ENCODE measurements around the gene LYPD6. TPM values are rescaled to one million over a fixed set of nuclear protein-coding genes. Genes with fewer than 3 reads are reported as not detected.
A peak's percentile ranks its signal among the peaks of the same experiment; 100 is the strongest.

The LYPD6 gene
- total RNA-seq, 1 experiment from 2014 or later = 0.54 TPM

DNA sequence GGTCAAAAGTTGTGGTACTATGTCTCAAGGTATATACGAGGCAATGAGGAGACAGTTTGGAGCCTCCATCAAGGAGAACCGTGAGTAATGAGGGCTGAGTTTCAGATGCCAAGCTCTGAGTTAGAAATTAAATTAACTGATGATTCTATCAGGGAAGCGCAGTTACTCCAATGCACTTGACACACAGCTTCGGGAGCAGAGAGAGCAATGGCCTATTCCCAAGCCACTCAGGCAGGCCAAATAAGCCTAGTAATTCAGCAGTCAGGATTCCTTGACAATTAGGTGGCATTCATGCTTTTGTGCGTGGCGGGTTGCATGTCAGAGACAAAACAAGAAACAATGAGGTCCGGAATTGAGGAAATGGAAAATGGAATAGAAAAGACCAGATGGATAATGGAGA lies 134.0 kb downstream of the LYPD6 start:
- Histone ChIP-seq H3K4me3 (ENCODE audit: low read depth, low read length, poor library complexity, severe bottlenecking) (no peak overlapping the region), H3K36me3 (ENCODE audit: insufficient read depth, low read length, poor library complexity, severe bottlenecking) (no peaks in the 10 kb centered on the region), H3K27ac (ENCODE audit: low read depth, low read length, poor library complexity, severe bottlenecking) (no peak overlapping the region), H3K9me3 (ENCODE audit: low read depth, low read length, poor library complexity, severe bottlenecking) (peaks cover 9% of the 10 kb centered on the region), H3K4me1 (ENCODE audit: insufficient read depth, low read length, poor library complexity, severe bottlenecking) (peaks cover 7% of the 10 kb centered on the region), H3K27me3 (replicated peaks; ENCODE audit: insufficient read depth, low read depth, low read length, poor library complexity) (no peaks in the 10 kb centered on the region)
- TF ChIP-seq, protein P1, sequence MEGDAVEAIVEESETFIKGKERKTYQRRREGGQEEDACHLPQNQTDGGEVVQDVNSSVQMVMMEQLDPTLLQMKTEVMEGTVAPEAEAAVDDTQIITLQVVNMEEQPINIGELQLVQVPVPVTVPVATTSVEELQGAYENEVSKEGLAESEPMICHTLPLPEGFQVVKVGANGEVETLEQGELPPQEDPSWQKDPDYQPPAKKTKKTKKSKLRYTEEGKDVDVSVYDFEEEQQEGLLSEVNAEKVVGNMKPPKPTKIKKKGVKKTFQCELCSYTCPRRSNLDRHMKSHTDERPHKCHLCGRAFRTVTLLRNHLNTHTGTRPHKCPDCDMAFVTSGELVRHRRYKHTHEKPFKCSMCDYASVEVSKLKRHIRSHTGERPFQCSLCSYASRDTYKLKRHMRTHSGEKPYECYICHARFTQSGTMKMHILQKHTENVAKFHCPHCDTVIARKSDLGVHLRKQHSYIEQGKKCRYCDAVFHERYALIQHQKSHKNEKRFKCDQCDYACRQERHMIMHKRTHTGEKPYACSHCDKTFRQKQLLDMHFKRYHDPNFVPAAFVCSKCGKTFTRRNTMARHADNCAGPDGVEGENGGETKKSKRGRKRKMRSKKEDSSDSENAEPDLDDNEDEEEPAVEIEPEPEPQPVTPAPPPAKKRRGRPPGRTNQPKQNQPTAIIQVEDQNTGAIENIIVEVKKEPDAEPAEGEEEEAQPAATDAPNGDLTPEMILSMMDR (conservative IDR thresholded peaks at IDR 0.05; ENCODE audit: low read depth, low read length) = no peak
- TF ChIP-seq EZH2 (IDR thresholded peaks at IDR 0.05; ENCODE audit: borderline replicate concordance, low read depth, low read length, poor library complexity, severe bottlenecking) = no peak
- BruUV-seq (replicated peaks) = no TSS peak
- intact Hi-C loops (cut with micrococcal nuclease; ENCODE audit: unreplicated experiment) = no loop called here
- CTCF ChIA-PET = no interaction called here
- POLR2A ChIA-PET (ENCODE audit: low non-redundant PET) = no interaction called here
- no peak for DNase-seq (ENCODE audit: low spot score)

DNA sequence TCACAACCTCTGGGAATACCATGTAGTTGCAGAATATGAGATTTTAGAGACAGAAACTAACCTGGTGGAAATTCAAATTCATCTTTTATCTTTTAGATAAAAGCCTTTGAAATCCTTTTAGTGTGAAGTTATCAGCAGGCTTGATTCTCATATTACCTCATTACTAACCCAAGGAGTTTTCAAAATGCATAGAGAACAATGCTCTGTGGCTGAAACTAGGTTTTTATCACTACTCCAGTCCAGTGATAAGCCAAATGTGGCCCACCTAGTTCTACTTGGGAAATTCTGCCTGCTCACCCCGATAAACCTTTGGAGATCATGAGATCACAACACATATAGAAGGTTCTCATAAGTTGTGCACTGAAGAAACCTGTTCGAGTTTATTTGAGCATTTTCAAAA lies 135.5 kb downstream of the LYPD6 start:
- BruUV-seq (replicated peaks) = no TSS peak
- TF ChIP-seq EZH2 (IDR thresholded peaks at IDR 0.05; ENCODE audit: borderline replicate concordance, low read depth, low read length, poor library complexity, severe bottlenecking) = no peak
- TF ChIP-seq, protein P1 (conservative IDR thresholded peaks at IDR 0.05; ENCODE audit: low read depth, low read length) = no peak
- intact Hi-C loops (cut with micrococcal nuclease; ENCODE audit: unreplicated experiment) = no loop called here
- Histone ChIP-seq H3K9me3 (ENCODE audit: low read depth, low read length, poor library complexity, severe bottlenecking) (peaks cover 9% of the 10 kb centered on the region), H3K4me1 (ENCODE audit: insufficient read depth, low read length, poor library complexity, severe bottlenecking) (peaks cover 7% of the 10 kb centered on the region), H3K4me3 (ENCODE audit: low read depth, low read length, poor library complexity, severe bottlenecking) (no peak overlapping the region), H3K27me3 (replicated peaks; ENCODE audit: insufficient read depth, low read depth, low read length, poor library complexity) (no peaks in the 10 kb centered on the region), H3K36me3 (ENCODE audit: insufficient read depth, low read length, poor library complexity, severe bottlenecking) (no peaks in the 10 kb centered on the region), H3K27ac (ENCODE audit: low read depth, low read length, poor library complexity, severe bottlenecking) (no peak overlapping the region)
- ChIA-PET POLR2A (ENCODE audit: low non-redundant PET) (no interaction called here), CTCF (no interaction called here)
- DNase-seq (ENCODE audit: low spot score) = no peak

DNA sequence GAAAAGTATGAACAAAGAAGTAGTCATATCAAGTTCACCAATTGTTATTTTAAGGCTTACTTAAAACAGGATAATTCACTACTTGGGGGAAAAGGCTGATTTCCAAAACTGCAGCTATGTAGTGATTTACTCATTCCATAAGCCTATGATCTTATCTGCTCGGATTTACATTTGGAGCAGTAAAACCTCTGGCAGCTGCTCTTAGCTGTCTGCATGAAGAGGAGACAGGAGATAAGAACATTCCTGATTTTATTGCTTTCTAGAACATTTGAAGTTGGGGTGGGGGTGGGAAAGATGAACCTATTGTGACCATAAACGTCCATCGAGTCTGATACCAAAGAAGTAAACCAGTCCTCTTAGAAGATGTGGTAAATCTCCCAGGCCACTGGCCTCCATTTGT lies 136.2 kb downstream of the LYPD6 start:
- H3K27ac ChIP-seq (ENCODE audit: low read depth, low read length, poor library complexity, severe bottlenecking) = no peak overlapping the region
- H3K27me3 ChIP-seq (replicated peaks; ENCODE audit: insufficient read depth, low read depth, low read length, poor library complexity) = no peaks in the 10 kb centered on the region

More for the DNA sequence above, 136.2 kb downstream of the LYPD6 start:
- TF ChIP-seq EZH2 (IDR thresholded peaks at IDR 0.05; ENCODE audit: borderline replicate concordance, low read depth, low read length, poor library complexity, severe bottlenecking) = no peak
- TF ChIP-seq, protein P1 (conservative IDR thresholded peaks at IDR 0.05; ENCODE audit: low read depth, low read length) = no peak
- H3K9me3 ChIP-seq (ENCODE audit: low read depth, low read length, poor library complexity, severe bottlenecking) = peaks cover 4% of the 10 kb centered on the region
- POLR2A ChIA-PET (ENCODE audit: low non-redundant PET) = interaction anchor here (0.6 kb wide), 2 partner anchors 20 to 47 kb away, joined by 3 read pairs; no protein-coding TSS in a partner anchor
- H3K4me1 ChIP-seq (ENCODE audit: insufficient read depth, low read length, poor library complexity, severe bottlenecking) = peaks cover 7% of the 10 kb centered on the region
- BruUV-seq (replicated peaks) = no TSS peak
- intact Hi-C loops (cut with micrococcal nuclease; ENCODE audit: unreplicated experiment) = no loop called here
- no peaks in the 10 kb centered on the region for H3K36me3 ChIP-seq (ENCODE audit: insufficient read depth, low read length, poor library complexity, severe bottlenecking)
- H3K4me3 ChIP-seq (ENCODE audit: low read depth, low read length, poor library complexity, severe bottlenecking) = no peak overlapping the region
- peak; percentile 22 for DNase-seq (ENCODE audit: low spot score)
- CTCF ChIA-PET = no interaction called here
